GM21723 (cell line): ENCODE measurements around the gene SLC35E3.
"Not testable (repeated sequence)": the region's sequence is repeated elsewhere in the genome, so short reads cannot be mapped to it uniquely, and the experiment has no call there.

Experiments
- ATAC-seq: cut with Tn5 transposase; IDR thresholded peaks from one replicate; pipeline ENCODE4 v1.9.1; 2021; ENCODE audit warnings: mild to moderate bottlenecking, moderate library complexity; ENCODE audit not compliant: unreplicated experiment

SLC35E3 gene

DNA sequence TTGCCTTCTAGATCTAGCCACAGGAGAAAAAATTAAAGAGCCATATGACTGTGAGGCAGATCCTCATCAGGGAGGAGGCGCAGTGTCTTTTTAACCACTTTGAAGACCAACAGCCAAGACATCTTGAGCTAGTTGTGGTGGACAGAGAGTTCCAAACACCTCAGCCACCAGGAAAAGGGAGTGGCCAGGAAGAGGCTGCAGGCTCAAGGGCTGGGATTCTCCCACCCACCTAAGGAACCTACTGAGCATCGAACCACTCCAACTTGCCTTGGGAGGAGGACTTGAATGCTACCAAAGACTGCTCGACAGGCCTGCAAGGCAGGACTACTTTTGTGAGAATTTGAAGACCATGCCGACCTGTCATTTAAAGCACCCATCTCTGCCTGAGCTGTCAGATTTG, 47.5 kb downstream of the SLC35E3 start:
- ATAC-seq, result no peak

DNA sequence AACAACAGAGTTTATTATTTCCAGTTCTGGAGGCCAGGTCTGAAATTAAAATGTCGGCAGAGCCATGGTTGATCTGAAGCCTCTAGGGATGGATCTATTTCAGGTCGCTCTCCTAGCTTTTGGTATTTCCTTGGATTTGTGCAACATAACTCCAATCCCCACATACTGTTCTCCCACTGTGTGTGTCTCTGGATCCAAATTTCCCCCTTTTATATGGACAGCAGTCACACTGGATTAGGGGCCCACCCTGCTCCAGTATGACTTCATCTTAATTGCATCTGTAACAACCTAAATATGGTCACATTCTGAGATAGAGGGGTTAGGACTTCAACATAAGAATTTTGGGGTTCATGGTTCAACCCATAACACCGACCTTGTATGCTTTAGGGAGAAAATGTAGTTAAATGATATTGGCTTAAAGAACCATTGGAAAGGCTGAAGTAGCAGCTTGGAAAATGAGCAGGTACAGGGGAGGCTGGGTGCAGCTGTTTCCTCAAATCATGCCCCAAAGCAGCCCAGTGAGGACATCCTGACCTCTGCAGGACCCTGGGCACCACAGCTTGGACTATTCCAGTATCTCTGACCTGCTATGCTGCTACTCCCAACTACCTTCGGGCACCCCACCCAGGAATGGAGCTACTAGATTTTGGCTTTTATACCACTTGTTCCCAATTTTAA, 48.1 kb downstream of the SLC35E3 start:
- ATAC-seq, result no peak

DNA sequence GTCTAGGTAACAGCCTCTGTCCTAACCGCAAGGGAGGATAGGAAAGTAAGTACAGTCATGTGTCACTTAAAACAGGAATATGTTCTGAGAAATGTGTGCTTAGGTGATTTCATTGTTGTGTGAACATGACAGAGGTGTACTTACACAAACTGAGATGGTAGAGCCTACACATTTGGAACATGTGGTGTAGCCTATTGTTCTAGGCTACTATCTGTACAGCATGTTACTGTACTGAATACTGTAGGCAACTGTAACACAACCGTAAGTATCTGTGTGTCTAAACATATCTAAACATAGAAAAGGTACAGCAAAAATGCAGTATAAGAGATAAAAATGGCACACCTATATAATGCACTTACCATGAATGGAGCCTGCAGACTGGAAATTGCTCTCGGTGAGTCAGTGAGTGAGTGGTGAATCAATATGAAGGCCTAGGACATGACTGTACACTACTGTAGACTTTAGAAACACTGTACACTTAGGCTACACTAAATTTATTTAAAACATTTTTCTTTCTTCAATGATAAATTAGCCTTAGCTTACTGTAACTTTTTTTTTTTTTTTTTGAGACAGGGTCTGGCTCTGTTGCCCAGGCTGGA, 48.8 kb downstream of the SLC35E3 start:
- no peak for ATAC-seq

DNA sequence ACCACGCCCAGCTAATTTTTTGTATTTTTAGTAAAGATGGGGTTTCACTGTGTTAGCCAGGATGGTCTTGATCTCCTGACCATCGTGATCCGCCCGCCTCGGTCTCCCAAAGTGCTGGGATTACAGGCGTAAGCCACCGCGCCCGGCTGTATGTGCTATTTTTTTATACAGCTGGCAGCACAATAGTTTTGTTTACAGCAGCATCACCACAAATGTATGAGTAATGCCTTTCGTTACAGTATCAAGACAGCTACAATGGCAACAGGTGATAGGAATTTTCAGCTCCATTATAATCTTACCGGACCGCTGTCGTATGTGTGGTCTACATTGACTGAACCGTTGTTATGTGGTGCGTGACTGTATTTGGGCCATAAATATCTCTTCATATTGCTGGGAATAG, 50.4 kb downstream of the SLC35E3 start:
- no peak for ATAC-seq

DNA sequence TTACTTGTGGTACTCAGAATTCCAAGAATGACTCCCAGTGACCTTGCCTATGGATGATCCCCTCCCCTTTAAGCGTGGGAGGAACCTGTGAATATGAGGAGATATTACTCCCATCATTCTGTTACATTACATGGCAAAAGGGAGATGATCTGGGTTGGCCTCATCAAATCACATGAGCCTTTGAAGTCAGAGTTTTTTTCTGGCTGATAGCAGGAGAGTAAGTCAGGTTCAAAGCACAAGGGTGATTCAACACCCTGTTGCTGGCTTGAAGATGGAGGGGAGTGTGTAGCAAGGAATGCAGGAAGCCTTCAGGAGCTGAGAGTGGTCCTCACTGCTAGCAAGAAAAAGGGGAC, 52.9 kb downstream of the SLC35E3 start:
- no peak for ATAC-seq

DNA sequence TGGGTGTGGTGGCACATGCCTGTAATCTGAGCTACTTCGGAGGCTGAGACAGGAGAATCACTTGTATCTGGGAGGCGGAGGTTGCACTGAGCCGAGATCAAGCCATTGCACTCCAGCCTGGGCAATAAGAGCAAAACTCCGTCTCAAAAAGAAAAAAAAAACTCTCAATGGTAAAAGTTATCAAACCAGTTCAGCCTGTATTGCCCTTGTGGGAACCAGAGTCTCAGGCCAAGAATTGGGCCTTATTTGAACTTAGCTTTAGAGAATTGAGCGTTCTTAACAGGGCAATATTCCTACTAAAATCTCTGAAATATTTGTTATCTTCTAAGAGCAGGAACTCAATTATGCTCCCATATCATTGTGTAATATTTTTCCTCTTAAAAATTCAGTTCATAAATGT, 54.3 kb downstream of the SLC35E3 start:
- ATAC-seq, result no peak

DNA sequence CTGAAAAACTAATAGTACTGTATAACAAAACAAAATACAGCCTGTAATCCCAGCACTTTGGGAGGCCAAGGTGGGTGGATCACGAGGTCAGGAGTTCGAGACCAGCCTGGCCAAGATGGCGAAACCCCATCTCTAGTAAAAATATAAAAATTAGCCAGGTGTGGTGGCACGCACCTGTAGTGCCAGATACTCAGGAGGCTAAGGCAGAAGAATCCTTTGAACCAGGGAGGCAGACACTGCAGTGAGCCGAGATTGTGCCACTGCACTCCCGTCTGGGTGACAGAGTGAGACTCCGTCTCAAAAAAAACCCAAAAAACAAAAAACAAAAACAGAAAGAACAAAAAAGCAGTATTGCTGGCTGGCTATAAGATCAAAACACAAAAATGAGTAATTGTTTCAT, 55.1 kb downstream of the SLC35E3 start:
- ATAC-seq, result not testable (repeated sequence)

DNA sequence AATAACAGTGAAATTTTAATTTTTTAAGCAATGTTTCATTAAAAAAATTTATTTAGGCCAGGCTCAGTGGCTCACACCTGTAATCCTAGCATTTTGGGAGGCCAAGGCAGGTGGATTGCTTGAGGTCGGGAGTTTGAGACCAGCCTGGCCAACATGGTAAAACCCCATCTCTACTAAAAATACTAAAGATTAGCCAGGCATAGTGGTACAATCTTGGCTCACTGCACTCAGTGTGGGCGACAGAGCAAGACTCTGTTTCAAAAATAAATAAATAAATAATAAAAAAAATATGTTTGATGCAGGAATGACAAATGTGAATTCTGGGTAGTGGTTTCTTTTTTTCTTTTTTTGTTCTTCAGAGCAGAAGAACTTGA, 56.4 kb downstream of the SLC35E3 start:
- ATAC-seq, result not testable (repeated sequence)

DNA sequence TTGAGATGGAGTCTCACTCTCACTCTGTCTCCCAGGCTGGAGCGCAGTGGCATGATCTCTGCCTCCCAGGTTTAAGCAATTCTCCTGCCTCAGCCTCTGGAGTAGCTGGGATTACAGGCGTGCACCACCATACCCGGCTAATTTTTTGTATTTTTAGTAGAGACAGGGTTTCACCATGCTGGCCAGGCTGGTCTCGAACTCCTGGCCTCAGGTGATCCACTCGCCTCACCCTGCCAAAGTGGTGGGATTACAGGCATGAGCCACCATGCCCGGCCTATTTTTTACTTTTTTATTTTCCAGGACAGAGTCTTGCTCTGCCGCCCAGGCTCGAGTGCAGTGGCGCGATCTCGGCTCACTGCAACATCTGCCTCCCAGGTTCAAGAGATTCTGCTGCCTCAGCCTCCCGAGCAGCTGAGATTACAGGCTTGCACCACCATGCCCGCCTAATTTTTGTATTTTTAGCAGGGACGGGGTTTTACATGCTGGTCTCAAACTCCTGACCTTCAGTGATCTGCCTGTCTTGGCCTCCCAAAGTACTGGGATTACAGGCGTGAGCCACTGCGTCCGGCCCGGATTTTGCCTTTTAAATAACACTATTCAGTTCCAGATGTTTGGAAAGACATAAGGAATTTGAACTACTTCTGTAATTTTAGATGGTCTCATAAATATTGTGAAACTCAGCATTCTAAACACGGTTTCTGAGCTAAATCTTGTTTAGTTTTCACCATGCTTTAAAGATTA, 57.1 kb downstream of the SLC35E3 start:
- ATAC-seq, result not testable (repeated sequence)

DNA sequence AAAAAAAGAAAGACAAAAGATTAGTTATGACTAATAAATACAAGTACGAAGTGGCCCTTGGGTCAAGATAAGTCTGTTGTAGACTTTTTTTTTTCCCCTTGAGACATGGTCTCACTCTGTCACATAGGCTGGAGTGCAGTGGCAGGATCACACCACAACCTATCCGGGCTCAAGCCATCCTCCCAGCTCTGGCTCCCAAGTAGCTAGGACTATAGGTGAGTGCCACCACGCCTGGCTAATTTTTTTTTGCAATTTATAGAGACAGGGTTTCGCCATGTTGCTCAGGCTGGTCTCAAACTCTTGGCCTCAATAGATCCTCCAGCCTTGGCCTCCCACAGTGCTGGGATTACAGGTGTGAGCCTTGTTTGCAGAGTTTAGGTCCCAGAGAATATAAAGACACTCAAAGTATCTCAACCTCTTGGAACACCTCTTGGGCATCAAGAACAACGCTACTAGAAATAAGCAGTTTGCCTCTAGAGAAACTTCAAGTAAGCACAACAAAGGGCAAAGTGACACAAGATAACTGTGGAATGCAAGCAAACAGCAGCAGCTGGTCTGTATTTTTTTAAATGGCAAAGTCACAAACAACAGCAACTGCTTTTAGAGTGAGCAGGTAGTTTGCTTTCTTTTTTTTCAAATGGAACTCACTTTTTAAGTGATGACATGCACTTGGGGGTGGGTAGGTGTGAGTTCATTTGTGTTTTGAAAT, 58.1 kb downstream of the SLC35E3 start:
- no peak for ATAC-seq

DNA sequence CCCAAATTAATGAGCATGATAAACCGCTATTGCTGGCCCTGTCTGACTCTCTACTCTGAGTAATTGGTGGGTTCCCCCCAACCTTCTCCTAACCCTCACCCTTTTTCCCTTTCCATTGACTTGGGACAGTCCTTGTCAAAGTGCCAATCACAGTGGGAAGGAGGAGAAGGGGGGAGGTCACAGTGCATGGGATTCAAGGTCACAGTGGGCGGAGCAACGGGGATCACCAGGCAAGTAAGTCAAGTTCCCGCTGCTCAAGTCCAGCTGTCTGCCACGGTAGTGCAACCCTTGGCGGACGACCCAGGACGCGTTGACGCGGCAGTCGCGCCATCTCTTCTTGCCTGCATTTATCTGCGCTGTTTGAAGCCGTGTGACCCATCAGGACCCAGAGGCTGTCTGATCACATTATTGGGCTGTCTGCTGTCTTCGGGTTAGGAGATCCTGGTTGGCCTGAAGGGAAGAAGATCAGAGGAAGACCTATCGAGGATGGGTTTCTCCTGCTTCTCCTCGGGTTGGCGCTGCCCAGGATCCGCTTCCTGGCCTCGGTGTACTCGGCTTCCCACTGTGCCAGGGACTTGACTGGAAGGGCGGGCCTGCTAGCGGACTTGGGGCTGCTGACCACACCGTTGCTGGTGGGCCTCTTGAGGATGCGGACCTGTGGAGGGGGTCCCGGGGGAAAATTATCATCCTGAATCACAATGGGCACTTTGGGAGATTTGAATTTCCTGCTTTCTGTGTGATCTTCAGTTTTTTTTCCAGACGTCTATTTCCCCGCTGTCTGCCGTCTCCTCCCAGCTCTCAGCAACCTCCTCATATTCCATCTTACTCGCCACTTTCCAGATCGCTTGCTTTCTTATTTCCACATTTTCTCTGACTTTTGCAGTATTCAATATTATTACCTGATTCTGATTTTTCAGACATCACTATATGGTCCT, 58.9 kb downstream of the SLC35E3 start:
- no peak for ATAC-seq

DNA sequence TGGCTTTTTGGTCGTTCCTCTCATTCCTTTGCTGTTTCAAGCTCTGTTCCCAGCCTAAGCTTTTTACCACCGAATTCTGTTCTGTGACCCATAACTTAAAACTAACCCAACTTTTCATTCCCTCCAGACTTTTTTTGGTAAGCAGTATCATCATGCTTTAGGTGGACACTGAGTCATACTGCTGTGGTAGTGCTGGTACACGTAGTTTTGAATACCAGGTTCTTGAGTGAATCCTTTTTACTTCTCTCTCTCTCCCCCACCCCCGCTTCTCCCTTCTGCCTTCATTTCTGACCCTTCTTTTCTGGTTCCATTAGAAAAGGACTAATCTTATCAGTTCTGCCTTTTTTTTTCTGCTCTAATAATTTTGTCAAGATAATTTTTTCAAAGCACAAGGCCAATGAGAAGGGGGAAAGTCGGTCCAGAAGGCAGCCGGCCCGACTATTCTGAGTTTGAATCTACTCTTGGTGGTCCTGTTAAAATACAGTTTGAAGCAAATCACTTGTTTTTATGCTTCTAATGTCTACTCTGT, 59.7 kb downstream of the SLC35E3 start:
- no peak for ATAC-seq

DNA sequence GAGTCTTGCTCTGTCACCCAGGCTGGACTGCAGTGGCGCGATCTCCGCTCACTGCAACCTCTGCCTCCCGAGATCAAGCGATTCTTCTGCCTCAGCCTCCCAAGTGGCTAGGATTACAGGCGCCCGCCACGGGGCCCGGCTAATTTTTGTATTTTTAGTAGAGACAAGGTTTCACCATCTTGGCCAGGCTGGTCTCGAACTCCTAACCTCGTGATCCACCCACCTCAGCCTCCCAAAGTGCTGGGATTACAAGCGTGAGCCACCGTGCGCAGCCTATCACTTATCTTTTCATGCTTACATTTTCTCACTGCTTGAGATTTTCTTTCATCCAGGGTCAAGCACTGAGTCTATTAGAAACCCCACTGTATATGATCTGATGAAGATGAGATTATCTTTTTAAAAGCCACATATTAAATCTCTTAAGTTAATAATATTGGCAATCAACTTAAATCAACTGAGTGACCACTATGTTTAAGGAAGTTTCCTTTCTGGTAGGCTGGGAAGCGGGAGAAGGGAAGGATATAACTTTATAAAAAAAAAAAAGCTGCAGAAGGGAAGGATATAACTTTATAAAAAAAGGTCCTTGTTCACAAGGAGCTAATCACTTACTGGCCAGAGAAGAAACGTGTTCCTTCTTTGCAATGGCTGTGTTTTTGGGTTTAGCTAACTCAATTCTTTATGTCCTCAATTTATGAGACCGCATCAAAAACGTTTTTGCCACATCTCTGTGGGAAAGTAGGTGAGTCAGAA, 60.7 kb downstream of the SLC35E3 start:
- no peak for ATAC-seq

DNA sequence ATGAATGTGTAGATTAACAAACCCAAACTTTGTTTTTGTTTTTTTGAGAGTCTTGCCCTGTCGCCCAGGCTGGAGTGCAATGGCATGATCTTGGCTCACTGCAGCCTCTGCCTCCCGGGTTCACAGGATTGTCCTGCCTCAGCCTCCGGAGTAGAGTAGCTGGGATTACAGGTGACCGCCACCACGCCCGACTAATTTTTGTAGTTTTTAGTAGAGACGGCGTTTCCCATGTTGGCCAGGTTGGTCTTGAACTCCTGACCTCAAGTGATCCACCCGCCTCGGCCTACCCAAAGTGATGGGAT, 61.2 kb downstream of the SLC35E3 start:
- not testable (repeated sequence) for ATAC-seq

DNA sequence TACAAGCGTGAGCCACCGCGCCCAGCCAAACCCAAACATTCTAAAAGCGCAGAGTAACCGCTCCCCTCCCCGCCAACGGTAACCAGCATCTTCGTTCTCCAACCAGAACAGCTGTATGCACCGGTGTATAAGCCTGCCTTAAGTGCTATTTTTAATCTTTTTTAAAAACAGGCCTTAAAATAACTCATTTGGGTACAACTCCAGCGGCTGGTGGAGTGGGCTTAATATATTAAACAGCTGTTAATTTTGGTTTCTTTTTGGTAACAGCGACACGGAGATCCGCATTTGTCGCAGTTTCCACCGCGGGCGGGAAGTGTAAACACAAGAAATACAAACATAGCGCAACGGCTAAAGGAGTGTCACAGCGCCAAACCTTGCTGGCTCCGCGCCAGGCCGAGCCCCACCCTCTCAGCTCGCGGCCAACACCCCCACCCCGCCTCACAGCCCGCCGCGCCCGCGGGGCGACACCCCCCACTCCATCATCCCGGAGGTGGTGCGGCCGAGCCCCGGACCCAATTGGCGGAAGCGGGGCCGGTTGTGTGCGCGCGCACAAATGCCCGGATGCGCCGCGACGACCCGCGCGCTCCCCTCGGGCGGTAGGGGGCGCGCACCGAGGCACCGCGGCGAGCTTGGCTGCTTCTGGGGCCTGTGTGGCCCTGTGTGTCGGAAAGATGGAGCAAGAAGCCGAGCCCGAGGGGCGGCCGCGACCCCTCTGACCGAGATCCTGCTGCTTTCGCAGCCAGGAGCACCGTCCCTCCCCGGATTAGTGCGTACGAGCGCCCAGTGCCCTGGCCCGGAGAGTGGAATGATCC, 61.8 kb downstream of the SLC35E3 start, which contains the start of gene MDM2:
TSS of gene MDM2 (plus strand) at position 602 of the 812 bp plus-strand sequence. CDS start 301 bp downstream, outside the sequence.
- ATAC-seq, result peak; percentile 79

DNA sequence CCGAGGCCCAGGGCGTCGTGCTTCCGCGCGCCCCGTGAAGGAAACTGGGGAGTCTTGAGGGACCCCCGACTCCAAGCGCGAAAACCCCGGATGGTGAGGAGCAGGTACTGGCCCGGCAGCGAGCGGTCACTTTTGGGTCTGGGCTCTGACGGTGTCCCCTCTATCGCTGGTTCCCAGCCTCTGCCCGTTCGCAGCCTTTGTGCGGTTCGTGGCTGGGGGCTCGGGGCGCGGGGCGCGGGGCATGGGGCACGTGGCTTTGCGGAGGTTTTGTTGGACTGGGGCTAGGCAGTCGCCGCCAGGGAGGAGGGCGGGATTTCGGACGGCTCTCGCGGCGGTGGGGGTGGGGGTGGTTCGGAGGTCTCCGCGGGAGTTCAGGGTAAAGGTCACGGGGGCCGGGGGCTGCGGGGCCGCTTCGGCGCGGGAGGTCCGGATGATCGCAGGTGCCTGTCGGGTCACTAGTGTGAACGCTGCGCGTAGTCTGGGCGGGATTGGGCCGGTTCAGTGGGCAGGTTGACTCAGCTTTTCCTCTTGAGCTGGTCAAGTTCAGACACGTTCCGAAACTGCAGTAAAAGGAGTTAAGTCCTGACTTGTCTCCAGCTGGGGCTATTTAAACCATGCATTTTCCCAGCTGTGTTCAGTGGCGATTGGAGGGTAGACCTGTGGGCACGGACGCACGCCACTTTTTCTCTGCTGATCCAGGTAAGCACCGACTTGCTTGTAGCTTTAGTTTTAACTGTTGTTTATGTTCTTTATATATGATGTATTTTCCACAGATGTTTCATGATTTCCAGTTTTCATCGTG, 62.6 kb downstream of the SLC35E3 start:
- peak; percentile 47 for ATAC-seq

DNA sequence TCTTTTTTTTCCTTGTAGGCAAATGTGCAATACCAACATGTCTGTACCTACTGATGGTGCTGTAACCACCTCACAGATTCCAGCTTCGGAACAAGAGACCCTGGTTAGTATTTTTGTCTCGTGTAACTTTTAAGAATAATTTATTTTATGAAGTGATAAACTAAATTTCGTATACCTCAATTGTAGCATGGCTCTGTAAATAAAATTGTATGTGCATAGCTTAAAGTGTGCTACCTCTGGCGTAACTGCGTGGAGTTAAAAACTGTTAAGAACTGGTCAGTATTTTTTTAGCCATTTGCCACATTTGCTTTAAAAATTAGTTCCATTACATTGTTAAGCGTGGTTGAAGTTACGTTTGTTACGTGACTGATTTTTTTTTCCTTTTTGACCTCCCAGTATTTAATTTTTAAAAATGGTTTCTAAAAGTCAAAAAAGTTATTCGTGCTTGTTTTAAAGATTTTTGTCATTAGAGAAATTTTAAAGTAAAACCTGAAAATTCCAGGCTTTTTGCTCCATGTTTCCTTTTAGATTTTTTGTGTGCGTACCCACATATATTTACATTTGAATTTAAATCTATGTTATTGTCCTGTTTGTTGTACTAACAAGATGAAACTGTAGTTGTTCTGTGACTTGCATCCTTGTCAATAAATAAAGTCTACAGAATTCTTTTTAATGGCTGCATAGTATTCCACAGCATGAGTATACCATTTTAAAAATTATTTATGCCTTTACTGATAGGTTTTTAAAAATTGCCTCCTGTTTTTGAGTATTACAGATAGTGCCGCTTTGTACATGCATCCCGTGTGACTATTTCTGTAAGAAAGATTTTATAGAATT, 63.4 kb downstream of the SLC35E3 start:
- ATAC-seq, result no peak
